H9 (cell line): ENCODE results near the gene RIC8A. TPM values are rescaled to one million over a fixed set of nuclear protein-coding genes. Genes with fewer than 3 reads are reported as not detected.

Experiments
- DNase-seq: peaks from one replicate; pipeline ENCODE4 v3.0.0-alpha.2; 2017
- H2AFZ ChIP-seq: one replicate; pipeline ENCODE4 v1.6.1; 2013; ENCODE audit warnings: mild to moderate bottlenecking, low read length, control low read depth, moderate library complexity
- H2AK5ac ChIP-seq: 2 replicates; pipeline ENCODE4 v1.6.1; 2013; ENCODE audit warnings: low read length, control low read depth, mixed read lengths; ENCODE audit not compliant: insufficient read length
- H2BK120ac ChIP-seq: one replicate; pipeline ENCODE4 v1.6.1; 2013; ENCODE audit warnings: low read depth, mild to moderate bottlenecking, low read length, control low read depth, inconsistent platforms; ENCODE audit not compliant: poor library complexity, severe bottlenecking
- H2BK12ac ChIP-seq: 2 replicates; pipeline ENCODE4 v1.6.1; 2013; ENCODE audit warnings: low read length, control low read depth, mixed read lengths, low read depth; ENCODE audit not compliant: insufficient read length
- H2BK15ac ChIP-seq: 2 replicates; pipeline ENCODE4 v1.6.1; 2013; ENCODE audit warnings: low read depth, low read length, control low read depth
- H2BK20ac ChIP-seq: one replicate; pipeline ENCODE4 v1.6.1; 2013; ENCODE audit warnings: low read depth, mild to moderate bottlenecking, low read length, control low read depth, inconsistent platforms; ENCODE audit not compliant: poor library complexity, severe bottlenecking
- H2BK5ac ChIP-seq: 2 replicates; pipeline ENCODE4 v1.6.1; 2013; ENCODE audit warnings: low read length, control low read depth, mixed read lengths; ENCODE audit not compliant: insufficient read length
- H3K14ac ChIP-seq: 2 replicates; pipeline ENCODE4 v1.6.1; 2013; ENCODE audit warnings: low read length, control low read depth; ENCODE audit not compliant: insufficient read depth
- H3K18ac ChIP-seq: 2 replicates; pipeline ENCODE4 v1.6.1; 2013; ENCODE audit warnings: low read depth, mild to moderate bottlenecking, mixed read lengths, low read length, control low read depth; ENCODE audit not compliant: insufficient read length
- H3K23ac ChIP-seq: 2 replicates; pipeline ENCODE4 v1.6.1; 2013; ENCODE audit warnings: low read length, control low read depth, mixed read lengths, low read depth; ENCODE audit not compliant: insufficient read length
- H3K23me2 ChIP-seq: 2 replicates; pipeline ENCODE4 v1.6.1; 2013; ENCODE audit warnings: low read depth, mild to moderate bottlenecking, mixed read lengths, low read length, control low read depth; ENCODE audit not compliant: insufficient read length, poor library complexity, severe bottlenecking
- H3K27ac ChIP-seq: 2 replicates; pipeline ENCODE4 v1.5.1; 2013; ENCODE audit warnings: low read length, control low read depth, mixed read lengths, low read depth; ENCODE audit not compliant: insufficient read length
- H3K27me3 ChIP-seq: 2 replicates; pipeline ENCODE4 v1.6.1; 2013; ENCODE audit warnings: low read length, control low read depth, inconsistent platforms; ENCODE audit not compliant: insufficient read depth
- H3K4ac ChIP-seq: 2 replicates; pipeline ENCODE4 v1.6.1; 2013; ENCODE audit warnings: low read depth, mild to moderate bottlenecking, control low read depth, inconsistent platforms, low read length, moderate library complexity
- H3K4me1 ChIP-seq: 2 replicates; pipeline ENCODE4 v1.6.1; 2013; ENCODE audit warnings: low read length, control low read depth, inconsistent platforms; ENCODE audit not compliant: insufficient read depth
- H3K4me2 ChIP-seq: 2 replicates; pipeline ENCODE4 v1.6.1; 2013; ENCODE audit warnings: low read length, control low read depth, mixed read lengths; ENCODE audit not compliant: insufficient read length, insufficient read depth
- H3K56ac ChIP-seq: 2 replicates; pipeline ENCODE4 v1.6.1; 2013; ENCODE audit warnings: low read depth, mild to moderate bottlenecking, mixed read lengths, low read length, control low read depth; ENCODE audit not compliant: insufficient read length
- H3K79me1 ChIP-seq: 2 replicates; pipeline ENCODE4 v1.6.1; 2013; ENCODE audit warnings: low read depth, mild to moderate bottlenecking, moderate library complexity, low read length, control low read depth, inconsistent platforms; ENCODE audit not compliant: insufficient read depth, poor library complexity, severe bottlenecking
- H3K79me2 ChIP-seq: 2 replicates; pipeline ENCODE4 v1.6.1; 2013; ENCODE audit warnings: low read length, control low read depth, inconsistent platforms; ENCODE audit not compliant: insufficient read depth
- H3K9ac ChIP-seq: 2 replicates; pipeline ENCODE4 v1.6.1; 2013; ENCODE audit warnings: low read length, control low read depth, mixed read lengths; ENCODE audit not compliant: insufficient read length; ENCODE audit errors: extremely low read depth
- H3K9me3 ChIP-seq: one replicate; pipeline ENCODE4 v1.6.1; 2013; ENCODE audit warnings: low read depth, low read length, inconsistent platforms; ENCODE audit not compliant: control insufficient read depth
- H3T11ph ChIP-seq: one replicate; pipeline ENCODE4 v1.6.1; 2013; ENCODE audit warnings: mild to moderate bottlenecking, low read length, control low read depth, inconsistent platforms
- H4K20me1 ChIP-seq: one replicate; pipeline ENCODE4 v1.6.1; 2013; ENCODE audit not compliant: control insufficient read depth, insufficient read length, insufficient read depth
- H4K5ac ChIP-seq: 2 replicates; pipeline ENCODE4 v1.6.1; 2013; ENCODE audit warnings: low read depth, mild to moderate bottlenecking, mixed read lengths, low read length, control low read depth; ENCODE audit not compliant: insufficient read length
- H4K8ac ChIP-seq: replicated peaks from 2 replicates; pipeline ENCODE4 v1.6.1; 2013; ENCODE audit warnings: low read length, control low read depth, mixed read lengths, low read depth; ENCODE audit not compliant: insufficient read length
- H4K91ac ChIP-seq: 2 replicates; pipeline ENCODE4 v1.6.1; 2013; ENCODE audit warnings: low read depth, mild to moderate bottlenecking, moderate library complexity, mixed read lengths, low read length, control low read depth; ENCODE audit not compliant: insufficient read length
- H3K27ac Mint-ChIP-seq, 3 experiments: 2 replicates in 2 of 3; 3 replicates in 1 of 3; pipeline ENCODE4 v1.8.0; 2020 to 2021; ENCODE audit warnings: mixed read lengths in 3 of 3, mild to moderate bottlenecking in 1 of 3, moderate library complexity in 1 of 3
- H3K27me3 Mint-ChIP-seq: 2 replicates; pipeline ENCODE4 v1.8.0; 2021; ENCODE audit warnings: low read depth, mild to moderate bottlenecking, moderate library complexity, mixed read lengths
- H3K36me3 Mint-ChIP-seq, 3 experiments: 2 replicates in 2 of 3; 3 replicates in 1 of 3; pipeline ENCODE4 v1.8.0; 2020 to 2021; ENCODE audit warnings: low read depth in 3 of 3, mixed read lengths in 3 of 3; ENCODE audit not compliant: insufficient read depth in 1 of 3
- H3K4me1 Mint-ChIP-seq, 2 experiments: 2 replicates each; pipeline ENCODE4 v1.8.0; 2020; ENCODE audit warnings: mixed read lengths in 2 of 2
- H3K4me3 Mint-ChIP-seq, 2 experiments: 2 replicates in 1 of 2; 3 replicates in 1 of 2; pipeline ENCODE4 v1.8.0; 2020 to 2021; ENCODE audit warnings: mild to moderate bottlenecking in 2 of 2, mixed read lengths in 2 of 2, moderate library complexity in 1 of 2
- H3K9me3 Mint-ChIP-seq, 2 experiments: 2 replicates in 1 of 2; 3 replicates in 1 of 2; pipeline ENCODE4 v1.8.0; 2020; ENCODE audit warnings: mild to moderate bottlenecking in 2 of 2, mixed read lengths in 2 of 2, moderate library complexity in 1 of 2
- CTCF ChIP-seq: fragments of 200-600 bp; sonication (generic); conservative IDR thresholded peaks from 3 replicates; pipeline ENCODE4 v1.8.0; 2021; ENCODE audit warnings: antibody characterized with exemption, mild to moderate bottlenecking
- WGBS: extraction: QIAGEN DNeasy Blood & Tissue Kit; methylation state at CpG from one replicate; pipeline ENCODE4 v1.1.7; 2013; ENCODE audit warnings: missing lambda C conversion rate, low lambda C conversion rate, mixed read lengths; ENCODE audit not compliant: insufficient read length; ENCODE audit errors: extremely low coverage; 5-methylcytosine and 5-hydroxymethylcytosine counted together
- total RNA-seq: library from RNA; stranded (reverse); gene quantifications from 2 replicates; pipeline ENCODE4 v1.2.1, GENCODE V29; 2021

Gene RIC8A
- total RNA-seq, 1 experiment from 2014 or later, result 94.9 TPM

GRCh38 chr11:207863-208180 is 314 bp downstream of the RIC8A start:
- no peak overlapping the region for H3K4ac ChIP-seq
- DNase-seq, result no peak

More at GRCh38 chr11:207863-208180, 314 bp downstream of the RIC8A start:
- H2BK15ac ChIP-seq, result no peak overlapping the region
- WGBS, result no CpG with 5 or more reads among the region's 27 CpGs
- TF ChIP-seq CTCF, result no peak
- no peaks in the 10 kb centered on the region for H3K27me3 ChIP-seq
- no peak overlapping the region for H2BK20ac ChIP-seq
- H3K23me2 ChIP-seq, result peaks cover 21% of the 10 kb centered on the region
- H3K14ac ChIP-seq, result no peak overlapping the region
- no peak overlapping the region for H3K23ac ChIP-seq
- H2BK5ac ChIP-seq, result no peak overlapping the region
- peaks cover 5% of the 10 kb centered on the region for H3K79me1 ChIP-seq
- H3K9ac ChIP-seq, result peak overlapping the region; percentile 71
- H2AFZ ChIP-seq, result no peak overlapping the region
- H4K20me1 ChIP-seq, result no peaks in the 10 kb centered on the region
- H4K8ac ChIP-seq, result no peak overlapping the region
- peak overlapping the region; percentile 32 for H3K18ac ChIP-seq
- Mint-ChIP-seq H3K4me3 (peak overlapping the region; percentile 93 to 97), H3K9me3 (no peaks in the 10 kb centered on the region; a peak in 1 of 5 replicates), H3K36me3 (peaks cover 28 to 67% (median 54%) of the 10 kb centered on the region in 3 experiments), H3K27me3 (no peaks in the 10 kb centered on the region; the same call in 1 of the 2 replicates), H3K4me1 (peaks cover 5 to 17% of the 10 kb centered on the region in 2 experiments), H3K27ac (peak overlapping the region; percentile 97 to 100 (median 98))
- peak overlapping the region; percentile 80 for H3K4me2 ChIP-seq
- no peak overlapping the region for H4K91ac ChIP-seq
- no peak overlapping the region for H2BK120ac ChIP-seq
- H3K56ac ChIP-seq, result no peak overlapping the region
- H3T11ph ChIP-seq, result no peak overlapping the region
- peak overlapping the region; percentile 65 for H3K27ac ChIP-seq
- H2BK12ac ChIP-seq, result no peak overlapping the region
- no peak overlapping the region for H2AK5ac ChIP-seq
- H3K4me1 ChIP-seq, result no peaks in the 10 kb centered on the region; the same call in 1 of the 2 replicates
- H3K9me3 ChIP-seq, result no peaks in the 10 kb centered on the region
- no peaks in the 10 kb centered on the region; the same call in 1 of the 2 replicates for H3K79me2 ChIP-seq
- no peak overlapping the region for H4K5ac ChIP-seq
